HEK293 (cell line): ENCODE measurements around the gene AGAP1.

Experiments
- CTCF ChIA-PET: fragments of 350-600 bp; formaldehyde crosslinking; extraction: SDS; loops from one replicate; lab custom pipeline; 2021; ENCODE audit warnings: antibody characterized with exemption; lab: Yijun Ruan, JAX
- POLR2A ChIA-PET: fragments of 300-600 bp; formaldehyde crosslinking; extraction: SDS; loops from one replicate; lab custom pipeline; 2020; ENCODE audit warnings: antibody characterized with exemption, inconsistent platforms; lab: Yijun Ruan, JAX
- H3K27ac ChIP-seq: fragments of 200-500 bp; sonication (Bioruptor generic); 2 replicates; pipeline ENCODE4 v1.5.1; 2014; ENCODE audit warnings: low read depth, low read length, control low read depth, inconsistent platforms; ENCODE audit errors: extremely low read depth
- H3K36me3 ChIP-seq, 2 experiments: fragments of 200-500 bp in 1 of 2; sonication (Bioruptor generic) in 1 of 2; 1 replicate in 1 of 2; 2 replicates in 1 of 2; pipeline ENCODE4 v1.5.1; 2014 to 2017; ENCODE audit warnings: inconsistent platforms in 2 of 2, low read length in 2 of 2; ENCODE audit not compliant: control insufficient read depth in 2 of 2, insufficient read depth in 1 of 2
- H3K4me1 ChIP-seq: fragments of 200-500 bp; sonication (Bioruptor generic); 2 replicates; pipeline ENCODE4 v1.5.1; 2014; ENCODE audit warnings: mild to moderate bottlenecking, low read length, inconsistent platforms; ENCODE audit not compliant: control insufficient read depth, insufficient read depth
- H3K4me3 ChIP-seq: 2 replicates; pipeline ENCODE4 v1.5.1; 2011; ENCODE audit warnings: low read depth, mild to moderate bottlenecking, control low read depth, low read length, moderate library complexity
- H3K9me3 ChIP-seq: fragments of 200-500 bp; sonication (Bioruptor generic); 2 replicates; pipeline ENCODE4 v1.5.1; 2014; ENCODE audit warnings: low read depth, low read length, inconsistent platforms; ENCODE audit not compliant: control insufficient read depth, insufficient read depth
- BCL11B ChIP-seq: fragments of 450-650 bp; formaldehyde crosslinking; IDR thresholded peaks from 2 replicates; pipeline ENCODE4 v1.5.1; 2016; ENCODE audit warnings: low read depth, missing biosample characterization, missing genetic modification characterization
- GLI2 ChIP-seq: fragments of 450-650 bp; formaldehyde crosslinking; IDR thresholded peaks from 2 replicates; pipeline ENCODE4; 2017; ENCODE audit warnings: missing biosample characterization, missing genetic modification characterization, low read depth, borderline replicate concordance
- GLI4 ChIP-seq: fragments of 450-650 bp; formaldehyde crosslinking; IDR thresholded peaks from 2 replicates; pipeline ENCODE4 v1.5.1; 2016; ENCODE audit warnings: missing biosample characterization, missing genetic modification characterization
- KLF10 ChIP-seq: fragments of 450-650 bp; IDR thresholded peaks from 2 replicates; pipeline ENCODE4 v1.5.1; 2018; ENCODE audit warnings: missing biosample characterization, mild to moderate bottlenecking, missing genetic modification characterization
- SCRT2 ChIP-seq: fragments of 450-650 bp; formaldehyde crosslinking; IDR thresholded peaks from 2 replicates; pipeline ENCODE4 v1.5.1; 2016; ENCODE audit warnings: missing biosample characterization, missing genetic modification characterization
- SETDB1 ChIP-seq: IDR thresholded peaks from one replicate; pipeline ENCODE4 v1.6.1; 2017; ENCODE audit warnings: mild to moderate bottlenecking, low read length, moderate library complexity, mixed read lengths; ENCODE audit not compliant: insufficient read length
- SP3 ChIP-seq: fragments of 450-650 bp; formaldehyde crosslinking; IDR thresholded peaks from 2 replicates; pipeline ENCODE4 v1.5.1; 2016; ENCODE audit warnings: missing biosample characterization, missing genetic modification characterization
- TCF7L2 ChIP-seq: IDR thresholded peaks from 2 replicates; pipeline ENCODE4 v1.6.1; 2011; ENCODE audit warnings: low read depth, mild to moderate bottlenecking, inconsistent platforms, low read length, moderate library complexity, borderline replicate concordance
- ZBTB21 ChIP-seq: fragments of 450-650 bp; formaldehyde crosslinking; IDR thresholded peaks from 2 replicates; pipeline ENCODE4 v1.5.1; 2017; ENCODE audit warnings: missing biosample characterization, missing genetic modification characterization
- ZEB2 ChIP-seq: fragments of 450-650 bp; formaldehyde crosslinking; IDR thresholded peaks from 2 replicates; pipeline ENCODE4 v1.5.1; 2016; ENCODE audit warnings: missing biosample characterization, missing genetic modification characterization
- ZNF112 ChIP-seq: fragments of 450-650 bp; formaldehyde crosslinking; IDR thresholded peaks from 2 replicates; pipeline ENCODE4 v1.5.0; 2017; ENCODE audit warnings: missing biosample characterization, missing genetic modification characterization
- ZNF132 ChIP-seq: fragments of 450-650 bp; formaldehyde crosslinking; IDR thresholded peaks from 2 replicates; pipeline ENCODE4 v1.5.1; 2017; ENCODE audit warnings: missing biosample characterization, missing genetic modification characterization, borderline replicate concordance
- ZNF155 ChIP-seq: fragments of 450-650 bp; formaldehyde crosslinking; IDR thresholded peaks from 2 replicates; pipeline ENCODE4 v1.5.1; 2016; ENCODE audit warnings: missing biosample characterization, missing genetic modification characterization
- ZNF175 ChIP-seq: fragments of 450-650 bp; formaldehyde crosslinking; IDR thresholded peaks from 2 replicates; pipeline ENCODE4 v1.5.1; 2016; ENCODE audit warnings: missing biosample characterization, missing genetic modification characterization
- ZNF221 ChIP-seq: fragments of 450-650 bp; formaldehyde crosslinking; IDR thresholded peaks from 2 replicates; pipeline ENCODE4 v1.5.1; 2017; ENCODE audit warnings: missing biosample characterization, missing genetic modification characterization, borderline replicate concordance
- ZNF335 ChIP-seq: fragments of 450-650 bp; formaldehyde crosslinking; conservative IDR thresholded peaks from 2 replicates; pipeline ENCODE4 v1.5.1; 2016; ENCODE audit warnings: missing biosample characterization, missing genetic modification characterization
- ZNF341 ChIP-seq: fragments of 450-650 bp; formaldehyde crosslinking; IDR thresholded peaks from 2 replicates; pipeline ENCODE4; 2016; ENCODE audit warnings: low read depth, missing biosample characterization, missing genetic modification characterization
- ZNF354C ChIP-seq: fragments of 450-650 bp; formaldehyde crosslinking; IDR thresholded peaks from 2 replicates; pipeline ENCODE4 v1.5.1; 2016; ENCODE audit warnings: missing biosample characterization, missing genetic modification characterization, low read depth, borderline replicate concordance
- ZNF561 ChIP-seq: fragments of 450-650 bp; IDR thresholded peaks from 2 replicates; pipeline ENCODE4 v1.5.1; 2018; ENCODE audit warnings: missing biosample characterization, missing genetic modification characterization, borderline replicate concordance
- ZNF585B ChIP-seq: fragments of 450-650 bp; formaldehyde crosslinking; IDR thresholded peaks from 2 replicates; pipeline ENCODE4 v1.5.1; 2016; ENCODE audit warnings: missing biosample characterization, missing genetic modification characterization
- ZNF596 ChIP-seq: fragments of 450-650 bp; IDR thresholded peaks from 2 replicates; pipeline ENCODE4 v1.5.0; 2018; ENCODE audit warnings: missing biosample characterization, mild to moderate bottlenecking, missing genetic modification characterization, moderate library complexity
- ZNF621 ChIP-seq: fragments of 450-650 bp; formaldehyde crosslinking; IDR thresholded peaks from 2 replicates; pipeline ENCODE4 v1.5.1; 2017; ENCODE audit warnings: missing biosample characterization, missing genetic modification characterization
- ZNF658 ChIP-seq: fragments of 450-650 bp; formaldehyde crosslinking; IDR thresholded peaks from 2 replicates; pipeline ENCODE4; 2016; ENCODE audit warnings: missing biosample characterization, missing genetic modification characterization
- ZNF76 ChIP-seq: fragments of 450-650 bp; formaldehyde crosslinking; IDR thresholded peaks from 2 replicates; pipeline ENCODE4; 2016; ENCODE audit warnings: low read depth, missing biosample characterization, missing genetic modification characterization, borderline replicate concordance
- ZNF777 ChIP-seq: fragments of 450-650 bp; formaldehyde crosslinking; IDR thresholded peaks from 2 replicates; pipeline ENCODE4 v1.5.1; 2017; ENCODE audit warnings: missing biosample characterization, missing genetic modification characterization, borderline replicate concordance
- ZSCAN30 ChIP-seq: fragments of 450-650 bp; IDR thresholded peaks from 2 replicates; pipeline ENCODE4 v1.5.1; 2018; ENCODE audit warnings: missing biosample characterization, mild to moderate bottlenecking, missing genetic modification characterization, moderate library complexity
- TF ChIP-seq, protein P1 (sequence below): fragments of 450-650 bp; formaldehyde crosslinking; IDR thresholded peaks from 2 replicates; pipeline ENCODE4 v1.5.1; 2016; ENCODE audit warnings: missing biosample characterization, missing genetic modification characterization
- TF ChIP-seq, protein P2 (sequence below): fragments of 450-650 bp; formaldehyde crosslinking; IDR thresholded peaks from 2 replicates; pipeline ENCODE4 v1.5.1; 2016; ENCODE audit warnings: missing biosample characterization, missing genetic modification characterization
- TF ChIP-seq, protein P3 (sequence below): fragments of 450-650 bp; formaldehyde crosslinking; IDR thresholded peaks from 2 replicates; pipeline ENCODE4 v1.5.1; 2017; ENCODE audit warnings: missing biosample characterization, mild to moderate bottlenecking, missing genetic modification characterization, moderate library complexity

AGAP1 gene

DNA sequence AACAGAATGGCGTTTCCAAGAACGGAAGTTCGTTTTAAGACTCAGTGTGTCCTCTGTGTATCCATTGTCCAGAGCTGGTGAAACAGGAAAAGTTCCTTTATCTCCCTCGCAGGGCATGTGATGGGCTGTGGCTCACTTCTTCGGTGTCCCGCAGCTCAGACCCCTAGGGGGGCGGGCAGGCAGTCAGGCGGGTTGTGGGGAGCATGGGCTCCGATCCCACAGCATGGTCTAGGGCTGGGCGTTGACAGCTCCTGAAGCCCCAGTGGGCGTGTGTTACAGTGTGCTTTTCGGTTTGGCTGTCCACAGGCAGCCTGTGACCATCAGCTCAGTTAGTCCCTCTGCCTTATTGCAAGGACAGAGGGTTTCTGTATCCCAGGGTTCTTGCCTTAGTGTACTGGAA lies 319.6 kb downstream of the AGAP1 start:
- no peaks in the 10 kb centered on the region for H3K4me1 ChIP-seq
- no peak overlapping the region for H3K27ac ChIP-seq
- POLR2A ChIA-PET = no interaction called here
- peaks cover 0 to 52% of the 10 kb centered on the region in 2 experiments; a peak in 1 of 3 replicates for H3K36me3 ChIP-seq
- TF ChIP-seq GLI2 (tag by site-specific recombination) = no peak
- no peaks in the 10 kb centered on the region for H3K9me3 ChIP-seq
- CTCF ChIA-PET = no interaction called here
- H3K4me3 ChIP-seq = no peak overlapping the region

DNA sequence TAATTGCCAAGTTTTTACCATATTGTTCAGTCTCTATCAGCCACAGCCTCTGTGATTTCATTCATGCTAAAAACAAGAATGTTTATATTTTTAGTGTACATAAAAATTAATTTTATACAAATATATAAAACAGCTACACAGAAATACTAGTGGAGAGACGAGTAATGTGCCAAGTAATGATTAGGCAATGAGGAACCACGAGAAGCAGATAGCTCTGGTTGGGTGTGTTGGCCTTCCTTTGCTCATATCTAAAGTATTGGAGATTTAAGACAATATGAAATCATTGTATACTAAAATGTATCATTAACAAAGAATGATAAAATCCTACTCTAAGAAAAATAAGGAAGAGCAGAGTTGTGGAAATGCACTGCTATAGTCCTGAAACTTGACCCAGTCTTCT lies 326.7 kb downstream of the AGAP1 start:
- Histone ChIP-seq H3K36me3 (no peaks in the 10 kb centered on the region), H3K4me1 (no peaks in the 10 kb centered on the region), H3K4me3 (no peak overlapping the region), H3K9me3 (no peaks in the 10 kb centered on the region), H3K27ac (no peak overlapping the region)
- CTCF ChIA-PET = interaction anchor here (0.7 kb wide), 1 partner anchor 8 kb away, joined by 4 read pairs; no protein-coding TSS in a partner anchor
- POLR2A ChIA-PET = no interaction called here
- TF ChIP-seq ZBTB21 (tag by site-specific recombination) = no peak
- TF ChIP-seq ZNF561 = no peak
- TF ChIP-seq ZNF335 = no peak
- no peak for TF ChIP-seq ZNF112 (tag by site-specific recombination)
- no peak for TF ChIP-seq ZNF585B (tag by site-specific recombination)
- TF ChIP-seq SP3 = no peak
- TF ChIP-seq ZNF155 (tag by site-specific recombination) = no peak
- TF ChIP-seq BCL11B (tag by site-specific recombination) = no peak
- no peak for TF ChIP-seq ZNF175 (tag by site-specific recombination)
- TF ChIP-seq, protein P1, sequence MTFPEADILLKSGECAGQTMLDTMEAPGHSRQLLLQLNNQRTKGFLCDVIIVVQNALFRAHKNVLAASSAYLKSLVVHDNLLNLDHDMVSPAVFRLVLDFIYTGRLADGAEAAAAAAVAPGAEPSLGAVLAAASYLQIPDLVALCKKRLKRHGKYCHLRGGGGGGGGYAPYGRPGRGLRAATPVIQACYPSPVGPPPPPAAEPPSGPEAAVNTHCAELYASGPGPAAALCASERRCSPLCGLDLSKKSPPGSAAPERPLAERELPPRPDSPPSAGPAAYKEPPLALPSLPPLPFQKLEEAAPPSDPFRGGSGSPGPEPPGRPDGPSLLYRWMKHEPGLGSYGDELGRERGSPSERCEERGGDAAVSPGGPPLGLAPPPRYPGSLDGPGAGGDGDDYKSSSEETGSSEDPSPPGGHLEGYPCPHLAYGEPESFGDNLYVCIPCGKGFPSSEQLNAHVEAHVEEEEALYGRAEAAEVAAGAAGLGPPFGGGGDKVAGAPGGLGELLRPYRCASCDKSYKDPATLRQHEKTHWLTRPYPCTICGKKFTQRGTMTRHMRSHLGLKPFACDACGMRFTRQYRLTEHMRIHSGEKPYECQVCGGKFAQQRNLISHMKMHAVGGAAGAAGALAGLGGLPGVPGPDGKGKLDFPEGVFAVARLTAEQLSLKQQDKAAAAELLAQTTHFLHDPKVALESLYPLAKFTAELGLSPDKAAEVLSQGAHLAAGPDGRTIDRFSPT (tag by site-specific recombination) = no peak
- TF ChIP-seq, protein P2, sequence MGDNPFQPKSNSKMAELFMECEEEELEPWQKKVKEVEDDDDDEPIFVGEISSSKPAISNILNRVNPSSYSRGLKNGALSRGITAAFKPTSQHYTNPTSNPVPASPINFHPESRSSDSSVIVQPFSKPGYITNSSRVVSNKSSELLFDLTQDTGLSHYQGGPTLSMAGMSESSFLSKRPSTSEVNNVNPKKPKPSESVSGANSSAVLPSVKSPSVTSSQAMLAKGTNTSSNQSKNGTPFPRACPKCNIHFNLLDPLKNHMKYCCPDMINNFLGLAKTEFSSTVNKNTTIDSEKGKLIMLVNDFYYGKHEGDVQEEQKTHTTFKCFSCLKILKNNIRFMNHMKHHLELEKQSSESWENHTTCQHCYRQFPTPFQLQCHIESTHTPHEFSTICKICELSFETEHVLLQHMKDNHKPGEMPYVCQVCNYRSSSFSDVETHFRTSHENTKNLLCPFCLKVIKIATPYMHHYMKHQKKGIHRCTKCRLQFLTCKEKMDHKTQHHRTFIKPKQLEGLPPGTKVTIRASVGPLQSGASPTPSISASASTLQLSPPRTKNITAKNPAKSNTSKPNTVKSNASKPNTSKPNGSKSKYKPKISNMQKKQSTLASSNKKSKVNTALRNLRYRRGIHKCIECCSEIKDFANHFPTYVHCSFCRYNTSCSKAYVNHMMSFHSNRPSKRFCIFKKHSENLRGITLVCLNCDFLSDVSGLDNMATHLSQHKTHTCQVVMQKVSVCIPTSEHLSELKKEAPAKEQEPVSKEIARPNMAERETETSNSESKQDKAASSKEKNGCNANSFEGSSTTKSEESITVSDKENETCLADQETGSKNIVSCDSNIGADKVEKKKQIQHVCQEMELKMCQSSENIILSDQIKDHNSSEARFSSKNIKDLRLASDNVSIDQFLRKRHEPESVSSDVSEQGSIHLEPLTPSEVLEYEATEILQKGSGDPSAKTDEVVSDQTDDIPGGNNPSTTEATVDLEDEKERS (tag by site-specific recombination) = no peak
- TF ChIP-seq KLF10 = no peak
- no peak for TF ChIP-seq TCF7L2
- no peak for TF ChIP-seq ZNF354C
- no peak for TF ChIP-seq ZEB2
- TF ChIP-seq ZNF621 (tag by site-specific recombination) = no peak

DNA sequence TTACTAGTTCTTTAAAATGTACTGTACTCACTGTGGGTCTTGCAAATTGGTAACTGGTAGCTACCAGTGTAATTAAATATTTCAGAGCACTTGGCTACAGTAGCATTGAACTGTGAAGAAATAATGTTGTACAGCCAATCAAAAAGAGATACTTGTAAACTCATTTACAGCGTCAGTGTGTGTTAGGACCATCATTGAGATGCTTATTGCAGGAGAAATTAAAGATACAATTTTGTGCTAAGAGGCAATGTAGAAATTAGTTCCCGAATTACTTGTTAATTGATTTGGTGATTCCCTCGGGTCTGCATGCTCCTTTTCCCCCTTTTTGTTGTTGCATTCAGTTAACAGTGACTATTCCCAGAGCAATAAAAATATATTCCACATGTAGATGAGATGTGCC lies 330.5 kb downstream of the AGAP1 start:
- ChIA-PET POLR2A (no interaction called here), CTCF (no interaction called here)
- Histone ChIP-seq H3K4me1 (no peaks in the 10 kb centered on the region), H3K36me3 (peaks cover 0 to 3% of the 10 kb centered on the region in 2 experiments; a peak in 1 of 3 replicates), H3K9me3 (no peaks in the 10 kb centered on the region), H3K27ac (no peak overlapping the region), H3K4me3 (no peak overlapping the region)
- TF ChIP-seq SETDB1 = no peak
- TF ChIP-seq, protein P3, sequence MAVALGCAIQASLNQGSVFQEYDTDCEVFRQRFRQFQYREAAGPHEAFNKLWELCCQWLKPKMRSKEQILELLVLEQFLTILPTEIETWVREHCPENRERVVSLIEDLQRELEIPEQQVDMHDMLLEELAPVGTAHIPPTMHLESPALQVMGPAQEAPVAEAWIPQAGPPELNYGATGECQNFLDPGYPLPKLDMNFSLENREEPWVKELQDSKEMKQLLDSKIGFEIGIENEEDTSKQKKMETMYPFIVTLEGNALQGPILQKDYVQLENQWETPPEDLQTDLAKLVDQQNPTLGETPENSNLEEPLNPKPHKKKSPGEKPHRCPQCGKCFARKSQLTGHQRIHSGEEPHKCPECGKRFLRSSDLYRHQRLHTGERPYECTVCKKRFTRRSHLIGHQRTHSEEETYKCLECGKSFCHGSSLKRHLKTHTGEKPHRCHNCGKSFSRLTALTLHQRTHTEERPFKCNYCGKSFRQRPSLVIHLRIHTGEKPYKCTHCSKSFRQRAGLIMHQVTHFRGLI (tag by site-specific recombination) = no peak
- TF ChIP-seq ZNF777 (tag by site-specific recombination) = no peak
- no peak for TF ChIP-seq ZNF76
- no peak for TF ChIP-seq GLI4 (tag by site-specific recombination)
- no peak for TF ChIP-seq ZSCAN30
- TF ChIP-seq SCRT2 (tag by site-specific recombination) = no peak
- no peak for TF ChIP-seq ZNF132 (tag by site-specific recombination)
- TF ChIP-seq ZNF341 (tag by site-specific recombination) = no peak
- no peak for TF ChIP-seq ZNF658 (tag by site-specific recombination)
- no peak for TF ChIP-seq ZNF596 (tag by site-specific recombination)
- TF ChIP-seq ZNF221 (tag by site-specific recombination) = no peak
- no peak for TF ChIP-seq ZNF112 (tag by site-specific recombination)
